Hematopoietic multipotent progenitor cell (in vitro differentiated cells): ENCODE data around the gene AAMDC. TPM values are rescaled to one million over a fixed set of nuclear protein-coding genes. Genes with fewer than 3 reads are reported as not detected.

Source experiments
- DNase-seq, 3 donors: peaks; one replicate each; pipeline ENCODE4 v3.0.0-alpha.2; 2011 to 2015; ENCODE audit warnings: low read depth in 2 of 3, low spot score in 2 of 3
- total RNA-seq: library from RNA; depleted of rRNA; stranded (reverse); fragments of >200 nt; gene quantifications from one replicate; pipeline ENCODE4 v1.2.3, GENCODE V29; 2012

AAMDC gene
- 8.9 TPM for total RNA-seq

- DNase-seq: peak; percentile 86 to 100 (median 99)
Measured at GRCh38 chr11:77820565-77821348, at the start of gene AAMDC, which contains the start of gene RSF1. AAMDC (plus strand) TSS chr11:77821144; CDS start chr11:77842497, 21,353 bp downstream. RSF1 (minus strand) TSS chr11:77820722; CDS start chr11:77820714, 8 bp downstream.

- DNase-seq: no peak
Measured at GRCh38 chr11:77775936-77776335, 45.0 kb upstream of the AAMDC start.

GRCh38 chr11:77776455-77776854, 44.5 kb upstream of the AAMDC start:
- peak in 2 of 3 donors; percentile 27 to 71 for DNase-seq

- no peak for DNase-seq
Measured at GRCh38 chr11:77778118-77778517, 42.8 kb upstream of the AAMDC start.

- no peak for DNase-seq
Measured at GRCh38 chr11:77778549-77778948, 42.4 kb upstream of the AAMDC start.

GRCh38 chr11:77779935-77780334, 41.0 kb upstream of the AAMDC start:
- peak in 1 of 3 donors; percentile 11 for DNase-seq

GRCh38 chr11:77783025-77783424, 37.9 kb upstream of the AAMDC start:
- DNase-seq: no peak

- no peak for DNase-seq
Measured at GRCh38 chr11:77784572-77784971, 36.4 kb upstream of the AAMDC start.

GRCh38 chr11:77789061-77789730, 31.7 kb upstream of the AAMDC start:
- DNase-seq: no peak

- no peak for DNase-seq
Measured at GRCh38 chr11:77789731-77790476, 31.0 kb upstream of the AAMDC start.

- no peak for DNase-seq
Measured at GRCh38 chr11:77791301-77791700, 29.6 kb upstream of the AAMDC start.

- DNase-seq: no peak
Measured at GRCh38 chr11:77793972-77794371, 27.0 kb upstream of the AAMDC start.

- no peak for DNase-seq
Measured at GRCh38 chr11:77799338-77799737, 21.6 kb upstream of the AAMDC start.

- no peak for DNase-seq
Measured at GRCh38 chr11:77800449-77800848, 20.5 kb upstream of the AAMDC start.

GRCh38 chr11:77801477-77801876, 19.5 kb upstream of the AAMDC start:
- no peak for DNase-seq

GRCh38 chr11:77806415-77806814, 14.5 kb upstream of the AAMDC start:
- DNase-seq: no peak

GRCh38 chr11:77806993-77807392, 14.0 kb upstream of the AAMDC start:
- no peak for DNase-seq

- no peak for DNase-seq
Measured at GRCh38 chr11:77813256-77813655, 7.7 kb upstream of the AAMDC start.

- no peak for DNase-seq
Measured at GRCh38 chr11:77814848-77815247, 6.1 kb upstream of the AAMDC start.

- DNase-seq: no peak
Measured at GRCh38 chr11:77815459-77815858, 5.5 kb upstream of the AAMDC start.

- peak; percentile 66 to 86 (median 85) for DNase-seq
Measured at GRCh38 chr11:77819411-77819920, 1.5 kb upstream of the AAMDC start.
